Muscle layer of duodenum (tissue), 2 donors: ENCODE measurements around the gene MIOX.

Source experiments
- H3K27ac ChIP-seq: one replicate; pipeline ENCODE4 v1.7.0; 2013; ENCODE audit warnings: mild to moderate bottlenecking, low read length
- H3K27me3 ChIP-seq: one replicate; pipeline ENCODE4 v1.7.0; 2013; ENCODE audit warnings: low read depth, mild to moderate bottlenecking, control low read depth, low read length
- H3K36me3 ChIP-seq, 2 donors: one replicate each; pipeline ENCODE4 v1.7.0; 2013; ENCODE audit warnings: low read length in 2 of 2, control low read depth in 1 of 2, mild to moderate bottlenecking in 1 of 2; ENCODE audit not compliant: insufficient read depth in 2 of 2, control insufficient read depth in 1 of 2
- H3K4me1 ChIP-seq, 2 donors: one replicate each; pipeline ENCODE4 v1.7.0; 2013; ENCODE audit warnings: low read length in 2 of 2, mild to moderate bottlenecking in 2 of 2, control low read depth in 1 of 2, moderate library complexity in 1 of 2; ENCODE audit not compliant: insufficient read depth in 2 of 2, control insufficient read depth in 1 of 2
- H3K4me3 ChIP-seq, 2 donors: one replicate each; pipeline ENCODE4 v1.7.0; 2013; ENCODE audit warnings: low read length in 2 of 2, low read depth in 1 of 2, mild to moderate bottlenecking in 1 of 2
- H3K9me3 ChIP-seq, 2 donors: one replicate each; pipeline ENCODE4 v1.7.0; 2013; ENCODE audit warnings: low read length in 2 of 2, control low read depth in 1 of 2, mild to moderate bottlenecking in 1 of 2; ENCODE audit not compliant: control insufficient read depth in 1 of 2
- donor health status: healthy.

MIOX gene

DNA sequence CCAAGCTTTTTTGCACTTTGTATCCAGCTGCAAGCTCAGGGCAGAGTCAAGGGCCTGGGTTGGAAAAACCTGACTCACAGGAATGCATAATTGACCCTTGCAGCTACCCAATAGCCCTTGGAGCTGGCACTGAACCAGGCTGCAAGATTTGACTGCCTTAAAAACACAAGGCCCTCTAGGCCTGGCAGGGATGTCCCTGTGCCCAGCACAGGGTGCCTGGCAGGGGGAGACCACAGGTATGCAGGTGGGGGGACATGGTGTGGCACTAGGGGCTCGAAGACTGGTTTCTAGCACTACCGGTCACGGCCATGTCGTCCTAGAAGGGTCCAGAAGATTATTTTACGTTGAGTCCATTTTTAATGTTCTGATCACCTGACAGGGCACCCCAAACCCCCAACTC, 42.0 kb upstream of the MIOX start:
- H3K4me3 ChIP-seq: no peak overlapping the region
- H3K9me3 ChIP-seq: no peaks in the 10 kb centered on the region
- peaks cover 3 to 65% of the 10 kb centered on the region in 2 donors for H3K36me3 ChIP-seq
- no peak overlapping the region for H3K27ac ChIP-seq
- no peaks in the 10 kb centered on the region for H3K27me3 ChIP-seq
- peaks cover 0 to 13% of the 10 kb centered on the region in 2 donors for H3K4me1 ChIP-seq

DNA sequence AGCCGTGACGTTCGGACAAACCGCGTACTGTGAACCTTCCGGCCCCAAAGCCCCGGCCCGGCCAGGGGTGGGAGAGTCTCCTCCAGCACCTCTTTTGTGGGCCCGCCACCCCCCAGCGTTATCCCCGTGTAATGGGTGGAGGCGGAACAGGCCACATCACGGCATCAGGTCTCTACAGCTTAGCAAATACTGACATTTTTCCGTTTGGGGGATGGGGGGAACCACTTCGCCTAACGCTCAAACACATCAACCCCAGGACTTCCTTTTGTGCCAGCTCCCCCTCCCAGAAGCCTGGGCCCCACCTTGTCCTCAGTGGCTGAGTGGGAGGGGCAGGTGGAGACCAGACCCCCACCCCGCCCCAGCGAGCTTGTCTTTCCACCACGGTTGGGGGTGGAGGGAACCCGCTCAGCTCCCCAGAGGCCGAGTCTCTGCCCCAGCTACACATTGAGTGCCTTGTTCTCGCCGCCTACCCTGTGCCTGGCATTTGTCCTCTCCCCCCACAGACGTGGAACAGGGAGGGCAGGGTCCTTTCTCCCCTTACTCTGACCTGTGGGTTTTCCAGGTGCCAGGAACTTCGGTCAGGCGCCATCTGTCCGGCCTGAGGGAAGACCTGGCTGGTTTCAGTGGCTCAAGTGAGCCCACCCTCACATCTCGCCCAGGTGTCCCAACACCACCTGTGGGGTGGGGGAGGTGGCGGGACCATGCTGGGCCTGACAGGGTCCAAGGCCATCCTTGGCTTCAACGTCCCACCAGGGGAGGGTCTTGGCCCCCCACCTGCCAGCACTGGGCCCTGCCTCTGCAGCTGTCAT, 41.4 kb upstream of the MIOX start:
- Histone ChIP-seq H3K4me3 (no peak overlapping the region), H3K4me1 (peaks cover 0 to 13% of the 10 kb centered on the region in 2 donors), H3K36me3 (peaks cover 3 to 65% of the 10 kb centered on the region in 2 donors), H3K27me3 (no peaks in the 10 kb centered on the region), H3K27ac (no peak overlapping the region), H3K9me3 (no peaks in the 10 kb centered on the region)

DNA sequence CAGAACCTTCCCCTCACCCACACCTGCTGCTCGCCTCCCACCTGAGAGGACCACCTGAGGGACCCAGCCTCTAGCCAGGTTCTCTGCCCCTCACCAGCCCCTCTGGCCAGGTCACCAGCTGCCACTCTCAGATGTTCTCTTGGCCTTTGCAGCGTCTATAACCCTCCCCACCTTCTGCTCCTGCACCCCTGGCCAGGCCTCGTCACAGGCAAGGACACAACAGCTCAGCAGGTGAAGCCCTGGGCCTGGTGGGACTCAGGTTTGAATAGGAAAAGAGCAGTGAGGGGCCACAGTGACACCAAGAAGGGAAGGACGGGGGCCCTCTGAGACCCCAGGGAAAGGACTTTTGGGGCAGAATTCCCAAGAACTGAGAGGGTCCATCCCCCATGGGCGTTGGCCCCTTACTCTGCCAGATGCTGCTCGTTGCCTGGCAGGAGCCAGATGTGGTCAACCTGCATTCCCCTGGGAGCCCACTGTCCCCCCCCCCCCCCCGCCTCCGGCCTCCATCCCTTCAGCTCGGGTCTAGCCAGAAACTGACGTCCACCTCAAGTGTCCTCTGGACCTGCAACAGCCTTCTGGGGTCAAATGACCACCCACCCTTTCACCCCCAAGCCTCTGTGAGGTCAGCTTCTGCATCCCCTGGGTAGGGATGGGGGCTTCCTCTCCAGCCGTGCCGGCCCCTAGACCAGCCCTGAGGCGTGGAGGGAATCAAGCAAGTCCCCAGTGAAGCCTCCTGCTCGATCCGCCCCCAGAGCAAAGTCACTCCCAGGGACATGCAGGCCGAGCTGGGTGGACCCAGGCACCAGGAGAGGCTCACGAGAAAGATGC, 40.6 kb upstream of the MIOX start:
- Histone ChIP-seq H3K4me1 (peaks cover 0 to 13% of the 10 kb centered on the region in 2 donors), H3K4me3 (no peak overlapping the region), H3K27me3 (no peaks in the 10 kb centered on the region), H3K36me3 (peaks cover 7 to 62% of the 10 kb centered on the region in 2 donors), H3K27ac (no peak overlapping the region), H3K9me3 (no peaks in the 10 kb centered on the region)

DNA sequence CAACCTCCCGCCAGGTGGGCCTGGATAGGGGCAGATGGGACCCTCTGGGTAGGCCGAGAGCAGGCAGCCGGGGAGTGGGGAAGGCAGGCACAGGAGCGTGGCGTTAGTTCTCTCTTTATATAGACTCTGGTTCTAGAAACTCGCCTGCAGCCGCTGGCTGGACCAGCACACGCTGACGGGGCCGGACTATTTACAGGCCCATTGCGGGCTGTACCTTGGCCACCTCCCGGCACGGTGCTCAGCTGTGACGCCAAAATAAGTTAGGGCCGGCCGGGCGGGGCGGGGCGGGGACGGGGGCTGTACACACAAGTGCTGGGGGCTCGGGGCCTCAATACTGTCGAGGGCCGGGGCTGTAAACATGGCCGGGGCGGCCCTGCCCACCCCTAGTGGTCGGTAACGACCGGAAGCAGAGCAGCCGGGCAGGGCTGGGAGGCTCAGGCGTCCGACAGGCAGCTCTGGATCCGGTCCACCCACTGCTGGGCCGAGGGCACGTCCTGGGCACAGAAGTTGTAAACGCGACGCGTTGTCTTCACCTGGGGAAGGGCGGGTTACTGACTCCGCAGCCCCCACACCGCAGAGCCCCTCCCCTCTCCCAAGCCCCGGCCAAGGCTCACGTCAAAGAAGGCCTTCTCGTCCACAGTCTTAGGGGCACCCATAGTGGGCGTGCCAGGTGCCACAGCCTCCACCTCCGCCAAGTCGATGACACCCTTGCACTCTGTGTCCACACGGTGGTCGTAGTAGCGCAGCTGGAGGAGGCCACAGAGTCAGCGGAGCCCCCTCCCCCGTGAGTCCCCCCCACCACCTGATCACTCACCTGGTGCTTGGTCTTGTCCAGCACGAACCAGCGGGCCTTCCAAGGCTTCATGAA, 39.7 kb upstream of the MIOX start:
- Histone ChIP-seq H3K4me1 (peaks cover 0 to 13% of the 10 kb centered on the region in 2 donors), H3K27me3 (no peaks in the 10 kb centered on the region), H3K36me3 (peaks cover 7 to 58% of the 10 kb centered on the region in 2 donors), H3K27ac (no peak overlapping the region), H3K9me3 (no peaks in the 10 kb centered on the region), H3K4me3 (no peak overlapping the region)

DNA sequence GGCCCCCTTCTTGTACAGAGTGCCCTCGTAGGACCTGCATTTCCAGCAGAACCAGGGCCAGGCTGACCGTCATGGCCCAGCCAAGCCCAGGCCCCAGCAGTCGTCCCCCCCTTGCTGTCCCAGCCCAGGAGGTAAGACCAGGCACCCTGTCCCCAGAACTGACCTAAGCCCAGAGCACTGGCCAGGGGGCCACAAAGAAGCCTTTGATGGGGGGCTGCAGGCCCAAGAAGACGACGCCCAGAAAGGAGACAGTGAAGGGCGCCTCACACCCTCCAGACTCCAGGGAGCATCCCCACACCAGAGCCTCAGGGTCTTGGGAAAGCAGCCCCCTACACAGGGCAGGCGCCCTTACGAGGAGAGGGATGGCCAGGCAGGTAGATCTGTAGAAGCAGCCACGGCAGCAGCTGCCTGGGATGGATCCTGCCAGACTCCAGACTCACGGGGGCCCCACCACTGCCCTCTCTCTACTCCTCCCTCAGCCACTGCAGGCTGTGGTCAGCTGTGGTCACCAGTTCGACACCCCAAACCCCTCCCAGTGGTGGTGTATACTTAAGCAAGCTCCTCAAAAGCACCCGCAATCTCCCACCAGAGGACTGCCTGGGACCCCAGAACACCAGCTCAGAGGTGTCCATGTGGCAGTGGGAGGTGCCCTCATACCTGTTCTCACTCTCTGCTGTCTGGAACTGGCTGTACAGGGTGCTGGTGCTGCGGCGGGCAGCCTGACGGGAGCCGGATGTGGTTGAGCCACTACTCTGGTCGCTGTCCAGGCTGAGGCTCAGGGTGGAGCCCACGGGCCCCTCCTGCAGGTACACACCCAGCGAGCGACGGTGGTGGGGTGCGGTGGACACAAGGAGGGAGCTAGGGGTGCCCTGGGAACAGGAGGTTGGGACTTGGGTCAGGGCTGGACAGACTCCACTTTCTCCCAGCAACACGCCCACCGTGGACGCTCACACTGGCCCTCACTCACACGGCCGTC, 38.8 kb upstream of the MIOX start:
- peaks cover 7 to 54% of the 10 kb centered on the region in 2 donors for H3K36me3 ChIP-seq
- H3K27ac ChIP-seq: no peak overlapping the region
- H3K9me3 ChIP-seq: no peaks in the 10 kb centered on the region
- H3K4me3 ChIP-seq: no peak overlapping the region
- peaks cover 0 to 13% of the 10 kb centered on the region in 2 donors for H3K4me1 ChIP-seq
- H3K27me3 ChIP-seq: no peaks in the 10 kb centered on the region

DNA sequence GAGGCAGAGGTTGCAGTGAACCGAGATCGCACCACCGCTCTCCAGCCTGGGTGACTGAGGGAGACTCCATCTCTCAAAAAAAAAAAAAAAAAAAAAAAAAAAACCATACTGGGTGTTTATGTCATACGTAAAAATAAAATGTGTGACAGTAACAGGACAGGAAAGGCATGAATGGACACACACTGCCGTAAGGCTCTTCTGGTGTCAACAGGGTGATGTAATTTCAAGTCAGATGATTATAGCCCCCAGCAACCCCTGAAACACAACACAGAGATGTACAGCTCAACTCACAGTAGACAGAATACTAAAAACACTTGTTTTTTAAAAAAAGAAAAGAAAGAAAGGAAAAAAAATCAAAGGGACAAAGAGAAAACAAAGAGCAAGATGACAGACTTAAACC, 34.0 kb upstream of the MIOX start:
- Histone ChIP-seq H3K36me3 (peaks cover 19 to 75% of the 10 kb centered on the region in 2 donors), H3K4me1 (no peaks in the 10 kb centered on the region), H3K4me3 (no peak overlapping the region), H3K9me3 (no peaks in the 10 kb centered on the region), H3K27ac (no peak overlapping the region), H3K27me3 (no peaks in the 10 kb centered on the region)

DNA sequence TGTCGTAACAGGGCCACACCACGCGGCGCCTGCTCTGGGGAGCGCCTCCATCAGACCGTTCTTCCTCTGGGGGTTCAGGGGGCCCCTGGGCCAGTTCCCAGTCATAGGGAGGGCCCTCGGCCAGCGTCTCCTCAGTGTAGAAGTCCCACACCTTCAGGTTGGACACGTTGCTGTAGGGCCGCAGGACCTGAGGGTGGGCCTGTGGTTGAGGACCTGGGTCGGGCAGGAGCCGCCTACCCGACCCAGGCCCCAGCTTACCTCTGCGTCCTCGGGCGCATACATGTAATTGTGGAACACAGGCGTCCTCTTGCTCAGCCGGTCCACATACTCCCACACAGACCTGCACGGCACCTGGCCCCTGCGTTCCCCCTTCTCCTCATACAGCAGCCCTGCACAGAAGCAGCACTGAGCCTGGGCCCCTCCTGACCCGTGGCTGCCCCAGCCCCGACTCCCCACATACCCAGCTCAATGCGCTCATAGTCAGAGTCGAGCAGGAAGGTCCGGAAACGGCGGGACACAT, 32.0 kb upstream of the MIOX start:
- Histone ChIP-seq H3K27me3 (no peaks in the 10 kb centered on the region), H3K36me3 (peaks cover 21 to 72% of the 10 kb centered on the region in 2 donors), H3K27ac (no peak overlapping the region), H3K9me3 (no peaks in the 10 kb centered on the region), H3K4me3 (no peak overlapping the region), H3K4me1 (no peaks in the 10 kb centered on the region)

DNA sequence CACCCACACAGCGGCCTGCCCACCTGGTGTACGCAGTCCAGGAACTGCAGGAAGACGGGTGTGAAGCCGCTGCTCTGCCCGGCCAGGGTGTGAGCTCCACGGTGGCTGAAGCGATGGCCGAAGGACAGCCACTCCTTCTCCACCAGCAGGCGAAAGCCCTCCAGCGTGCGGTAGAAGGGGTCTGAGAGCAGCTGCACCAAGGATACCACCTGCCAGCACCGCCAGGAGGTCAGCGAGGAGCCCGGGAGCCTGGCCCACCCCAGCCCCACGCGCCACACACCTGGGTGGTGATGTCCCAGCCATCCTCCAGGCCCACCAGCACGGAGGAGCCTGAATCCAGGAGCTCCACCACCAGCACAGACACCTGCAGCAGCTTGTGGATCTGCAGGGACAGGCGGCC, 31.5 kb upstream of the MIOX start:
- Histone ChIP-seq H3K9me3 (no peaks in the 10 kb centered on the region), H3K27me3 (no peaks in the 10 kb centered on the region), H3K27ac (no peak overlapping the region), H3K4me1 (no peaks in the 10 kb centered on the region), H3K4me3 (no peak overlapping the region), H3K36me3 (peaks cover 21 to 72% of the 10 kb centered on the region in 2 donors)

DNA sequence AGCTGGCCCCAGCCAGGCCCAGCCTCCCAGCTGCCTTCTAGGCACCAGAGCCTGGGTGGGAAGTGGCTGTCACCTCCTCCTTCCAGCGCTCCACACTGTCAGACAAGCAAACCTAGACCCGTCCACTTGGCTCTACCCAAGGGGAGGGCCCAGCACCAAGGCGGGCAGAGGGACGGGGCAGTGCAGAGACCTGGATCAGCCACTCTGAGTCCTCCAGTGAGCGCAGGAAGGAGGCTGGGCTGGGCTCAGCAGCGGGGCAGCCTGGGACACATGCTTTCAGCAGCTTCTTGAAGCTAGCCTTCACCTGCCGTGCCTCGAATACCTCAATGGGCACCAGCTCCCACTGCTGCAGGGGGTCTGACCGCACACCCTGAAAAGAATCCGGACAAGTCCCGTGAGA, 30.6 kb upstream of the MIOX start:
- H3K4me1 ChIP-seq: no peaks in the 10 kb centered on the region
- H3K27me3 ChIP-seq: no peaks in the 10 kb centered on the region
- no peak overlapping the region for H3K4me3 ChIP-seq
- H3K9me3 ChIP-seq: no peaks in the 10 kb centered on the region
- H3K27ac ChIP-seq: no peak overlapping the region
- H3K36me3 ChIP-seq: peaks cover 26 to 75% of the 10 kb centered on the region in 2 donors
